GM19351 (cell line): ENCODE data around the gene ATP6V1G3.
A peak's percentile ranks its signal among the peaks of the same experiment; 100 is the strongest.
"Not testable (repeated sequence)": the region's sequence is repeated elsewhere in the genome, so short reads cannot be mapped to it uniquely, and the experiment has no call there.

ENCODE experiments used
- ATAC-seq: cut with Tn5 transposase; IDR thresholded peaks from one replicate; pipeline ENCODE4 v1.9.1; 2021; ENCODE audit warnings: mild to moderate bottlenecking, moderate library complexity; ENCODE audit not compliant: unreplicated experiment

The ATP6V1G3 gene

DNA sequence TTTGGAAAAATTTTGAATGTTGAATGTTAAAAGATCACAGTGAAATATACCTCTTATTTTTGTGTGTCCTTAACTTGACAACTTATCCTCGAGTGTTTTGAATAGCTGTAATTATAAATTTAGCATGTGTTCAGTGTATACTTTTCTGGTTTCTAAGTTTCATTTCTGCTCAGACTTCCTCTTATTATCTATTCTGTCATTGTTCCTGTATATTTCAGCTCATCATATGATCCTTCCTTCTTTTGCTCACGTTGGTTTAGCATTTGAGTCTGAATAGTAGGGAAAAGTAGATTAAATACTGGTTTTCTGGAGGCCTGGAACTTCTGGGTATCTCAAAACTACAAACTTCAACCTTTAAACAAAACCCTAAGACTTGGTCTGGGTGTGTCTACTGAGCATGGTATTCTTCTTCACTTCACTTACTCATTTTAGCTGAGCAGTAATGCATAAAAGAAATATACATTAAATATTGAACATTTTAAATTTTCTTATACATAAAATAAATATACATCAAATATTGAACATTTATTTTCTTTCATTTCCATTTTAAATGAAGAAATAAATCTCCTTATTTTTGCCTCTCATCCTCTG lies 3.3 kb upstream of the ATP6V1G3 start:
- ATAC-seq = peak; percentile 96

DNA sequence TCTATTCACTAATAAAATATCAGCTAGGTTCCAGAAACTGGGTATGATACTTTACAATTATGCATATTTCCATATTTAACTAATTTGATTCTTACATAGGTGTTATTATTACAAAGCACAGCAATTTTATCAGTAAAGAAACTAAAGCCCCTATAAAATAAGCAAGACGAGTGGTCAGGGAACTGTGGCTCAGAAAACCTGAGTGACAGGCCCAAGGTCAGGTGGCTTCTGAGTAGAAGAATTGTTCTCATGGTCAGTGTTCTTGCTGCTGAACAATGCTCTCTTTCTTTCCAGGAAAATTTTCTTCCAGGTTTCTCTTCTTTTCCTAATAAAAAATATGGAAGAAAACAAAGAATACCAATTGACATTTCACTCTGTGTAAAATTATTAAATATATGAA lies 2.2 kb upstream of the ATP6V1G3 start:
- ATAC-seq = no peak

DNA sequence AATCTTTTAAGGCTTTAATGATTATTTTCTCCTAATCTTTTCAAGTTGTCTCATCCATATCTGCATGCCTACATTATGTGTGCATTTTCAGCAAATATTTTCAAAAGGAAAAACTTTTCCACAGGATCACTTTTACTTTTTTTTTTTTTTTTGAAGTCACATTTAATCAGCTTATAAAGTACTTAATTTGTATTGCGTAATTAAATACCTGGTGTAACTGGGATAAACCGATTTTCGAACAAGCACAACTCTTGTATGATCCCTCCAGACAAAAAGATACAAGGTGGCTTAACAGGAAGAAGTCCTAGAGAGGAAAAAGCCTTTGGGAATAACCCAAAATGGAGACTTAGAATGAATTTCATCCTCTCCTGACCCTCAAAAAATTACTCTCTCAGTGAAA lies 1.3 kb upstream of the ATP6V1G3 start:
- no peak for ATAC-seq

DNA sequence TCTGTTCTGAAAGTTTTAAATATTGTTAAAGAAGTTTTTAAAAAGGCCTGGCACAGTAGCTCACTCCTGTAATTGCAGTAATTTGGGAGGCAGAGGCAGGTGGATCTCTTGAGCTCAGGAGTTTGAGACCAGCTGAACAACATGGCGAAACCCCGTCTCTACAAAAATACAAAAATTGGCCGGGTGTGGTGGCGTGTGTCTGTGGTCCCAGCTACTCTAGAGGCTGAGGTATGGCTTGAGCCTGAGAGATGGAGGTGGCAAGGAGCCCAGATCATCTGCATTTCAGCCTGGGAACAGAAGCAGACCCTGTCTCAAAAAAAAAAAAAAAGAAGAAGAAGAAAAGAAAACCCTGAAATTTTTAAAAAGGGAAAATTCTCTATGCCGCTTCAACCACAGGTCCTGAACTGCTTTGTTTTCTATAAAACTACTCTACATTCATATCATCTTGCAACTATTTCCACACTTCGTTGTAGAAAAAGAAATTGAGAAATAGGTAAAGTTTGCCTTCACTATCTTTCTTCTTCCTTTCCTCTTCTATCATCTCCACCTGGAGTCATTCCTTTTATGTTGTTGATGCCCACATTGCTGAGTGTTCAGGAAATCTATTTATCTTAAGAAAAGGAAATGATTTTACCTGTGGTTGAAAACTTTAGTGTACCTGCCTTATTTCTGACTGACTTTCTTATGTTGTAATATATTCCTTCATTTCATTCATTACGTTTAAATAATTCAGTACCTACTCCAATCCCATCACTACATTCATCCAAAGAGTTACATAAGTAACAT lies 1.7 kb downstream of the ATP6V1G3 start:
- no peak for ATAC-seq

DNA sequence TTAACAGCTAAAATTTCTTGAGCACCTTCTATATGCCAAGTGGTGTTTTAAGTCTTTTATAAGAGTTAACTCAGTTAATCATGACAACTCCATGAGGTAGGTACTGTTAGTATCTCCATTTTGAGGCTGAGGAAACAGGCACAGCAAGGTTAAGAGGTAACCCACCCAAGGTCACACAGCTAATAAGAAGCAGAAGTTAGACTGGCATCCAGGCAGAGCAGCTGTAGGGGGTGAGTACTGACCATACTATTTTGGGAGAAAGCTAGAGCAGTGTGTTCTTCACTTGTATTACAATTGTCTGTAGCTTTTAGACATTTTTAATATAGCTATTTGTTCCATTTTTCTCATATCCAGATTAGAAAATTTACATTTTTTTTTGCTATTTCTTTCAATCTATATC lies 4.8 kb downstream of the ATP6V1G3 start:
- no peak for ATAC-seq

DNA sequence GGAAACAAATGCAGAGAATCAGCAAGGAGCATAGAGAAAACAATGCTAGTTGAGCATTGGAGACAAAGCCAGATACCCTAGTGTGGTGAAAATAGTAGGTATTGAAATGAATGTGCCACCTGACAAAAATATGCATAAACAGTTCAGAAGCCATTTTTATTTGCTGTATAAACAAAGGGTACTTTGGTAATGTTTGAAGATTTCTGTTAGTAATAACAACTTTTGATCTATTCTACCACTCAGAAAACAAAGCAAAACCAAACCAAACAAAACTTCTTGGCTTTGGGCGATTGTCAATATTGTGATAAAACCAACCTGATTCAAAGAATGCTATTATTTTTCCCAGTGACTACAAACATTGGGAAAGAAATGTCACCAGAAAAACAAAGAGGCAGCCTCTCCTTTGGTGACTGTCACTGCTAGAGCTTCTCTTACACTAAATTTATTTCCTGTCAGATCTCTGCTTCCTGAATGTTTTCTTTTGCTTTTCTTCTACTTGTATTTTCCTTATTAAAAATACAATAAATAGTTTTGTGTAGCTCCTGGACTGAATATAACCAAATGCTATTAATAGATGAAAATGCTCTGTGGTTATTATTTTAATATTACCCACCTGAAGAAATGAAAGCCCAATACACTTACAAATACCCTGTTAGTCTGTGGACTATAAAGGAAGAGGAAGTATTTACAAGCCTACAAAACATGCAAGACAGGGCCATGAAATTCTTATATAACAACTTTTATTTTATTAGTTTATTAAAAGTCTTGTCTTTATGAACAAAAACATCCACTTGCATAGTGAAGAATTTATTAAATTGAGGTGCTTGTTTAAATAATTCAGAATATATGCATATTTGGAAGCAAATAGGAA lies 5.7 kb downstream of the ATP6V1G3 start:
- no peak for ATAC-seq

DNA sequence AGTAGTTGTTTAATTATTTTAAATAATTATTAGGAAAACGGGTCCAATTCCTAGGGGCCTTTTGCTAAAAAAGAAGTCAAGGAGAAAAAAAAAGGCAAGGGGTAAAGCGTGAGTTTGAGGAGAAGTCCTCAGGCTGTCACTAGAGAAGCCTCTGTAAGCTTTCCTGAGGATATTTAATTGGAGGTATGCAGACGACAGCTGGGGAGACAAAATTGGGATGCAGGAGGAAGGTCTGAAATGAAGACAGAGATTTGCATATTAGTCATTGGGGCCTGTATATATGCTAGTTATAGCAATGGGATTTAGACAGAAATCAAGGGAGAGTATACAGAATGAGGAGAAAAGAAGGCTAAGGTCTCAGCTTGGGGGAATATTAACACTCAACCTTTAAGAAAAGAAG lies 8.6 kb downstream of the ATP6V1G3 start:
- ATAC-seq = no peak

DNA sequence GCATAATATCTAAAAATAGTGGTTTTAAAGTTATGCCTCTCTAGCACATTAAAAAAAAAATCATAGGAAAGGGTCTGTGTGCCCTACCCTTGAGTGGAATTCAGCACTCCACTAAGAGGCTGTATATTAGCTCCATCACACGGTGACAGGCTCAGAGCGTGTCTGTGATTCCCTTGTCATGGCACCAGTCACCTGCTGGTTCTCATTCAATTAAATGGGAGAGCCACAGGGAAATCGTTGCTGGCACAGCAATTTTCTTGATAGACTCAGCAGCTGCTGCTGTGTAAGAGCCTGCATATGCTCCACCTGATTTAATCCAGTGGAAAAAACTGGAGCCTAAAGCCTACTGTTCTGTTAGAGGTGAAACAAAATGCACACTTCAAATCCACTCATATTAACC lies 9.5 kb downstream of the ATP6V1G3 start:
- ATAC-seq = no peak

DNA sequence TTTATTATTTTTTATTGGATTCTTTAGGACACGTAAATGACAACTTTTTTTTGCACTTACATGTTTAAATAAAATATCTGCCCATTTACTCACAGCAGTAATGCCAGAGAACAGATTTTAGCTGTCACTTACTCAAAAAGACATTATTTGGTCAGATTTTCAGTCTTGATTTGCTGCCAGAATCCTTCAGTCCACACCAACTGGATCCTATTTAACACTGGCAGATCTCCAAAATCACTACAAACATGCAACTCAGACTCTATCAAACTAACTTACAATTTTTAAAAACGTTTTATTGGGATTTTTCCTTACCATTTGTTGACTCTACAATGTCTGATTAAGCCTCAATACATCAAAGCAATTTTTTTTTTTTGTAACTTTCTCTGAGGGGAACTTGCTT lies 11.1 kb downstream of the ATP6V1G3 start:
- no peak for ATAC-seq

DNA sequence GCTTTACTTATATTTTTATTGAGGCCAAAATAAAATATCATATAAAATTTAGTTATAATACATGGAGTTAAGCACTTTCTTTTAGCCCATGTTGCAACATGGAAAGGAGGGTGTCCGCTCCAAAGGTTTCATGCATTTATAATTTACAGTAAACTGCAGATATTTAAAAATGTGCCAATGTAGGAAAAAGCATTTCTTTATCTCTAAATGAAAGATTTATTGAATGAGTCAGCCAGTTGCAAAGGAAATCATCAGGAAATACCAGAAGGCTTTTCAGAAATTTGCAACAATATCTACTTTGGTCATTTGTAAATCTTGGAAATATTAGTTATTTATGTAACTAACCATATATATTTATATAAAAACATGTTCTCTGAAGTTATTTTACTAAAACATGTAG lies 12.1 kb downstream of the ATP6V1G3 start:
- no peak for ATAC-seq

DNA sequence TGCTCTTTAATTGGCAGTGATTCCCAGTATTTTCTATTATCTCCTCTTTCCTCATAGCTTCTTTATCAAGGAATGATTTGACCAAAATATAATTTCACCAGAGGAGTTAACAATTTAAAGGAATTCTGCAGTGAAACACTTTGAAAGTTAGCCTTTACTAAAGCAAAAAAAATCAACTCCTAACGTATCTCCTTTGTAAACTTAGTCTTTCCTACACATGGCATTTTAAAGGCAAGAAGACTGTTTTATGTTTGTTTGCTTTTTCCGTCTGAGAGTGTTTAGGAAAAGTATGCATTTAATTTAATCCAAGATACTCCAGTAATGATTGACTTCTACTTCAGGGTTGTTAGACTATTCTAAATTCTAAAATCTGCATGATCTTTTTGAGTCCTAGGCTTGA lies 15.9 kb downstream of the ATP6V1G3 start:
- ATAC-seq = no peak

DNA sequence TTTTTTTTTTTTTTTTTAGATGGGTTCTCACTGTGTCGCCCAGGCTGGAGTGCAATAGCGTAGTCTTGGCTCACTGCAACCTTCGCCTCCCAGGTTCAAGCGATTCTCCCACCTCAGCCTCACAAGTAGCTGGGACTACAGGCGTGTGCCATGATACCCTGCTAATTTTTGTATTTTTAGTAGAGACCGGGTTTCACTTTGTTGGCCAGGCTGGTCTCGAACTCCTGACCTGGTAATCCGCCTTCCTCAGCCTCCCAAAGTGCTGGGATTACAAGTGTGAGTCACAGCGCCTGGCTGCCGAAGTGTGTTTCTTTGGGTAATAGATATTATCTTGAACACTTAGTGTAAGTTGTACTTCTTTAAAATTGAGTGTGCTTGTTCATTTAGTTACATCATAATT lies 16.4 kb downstream of the ATP6V1G3 start:
- ATAC-seq = not testable (repeated sequence)

DNA sequence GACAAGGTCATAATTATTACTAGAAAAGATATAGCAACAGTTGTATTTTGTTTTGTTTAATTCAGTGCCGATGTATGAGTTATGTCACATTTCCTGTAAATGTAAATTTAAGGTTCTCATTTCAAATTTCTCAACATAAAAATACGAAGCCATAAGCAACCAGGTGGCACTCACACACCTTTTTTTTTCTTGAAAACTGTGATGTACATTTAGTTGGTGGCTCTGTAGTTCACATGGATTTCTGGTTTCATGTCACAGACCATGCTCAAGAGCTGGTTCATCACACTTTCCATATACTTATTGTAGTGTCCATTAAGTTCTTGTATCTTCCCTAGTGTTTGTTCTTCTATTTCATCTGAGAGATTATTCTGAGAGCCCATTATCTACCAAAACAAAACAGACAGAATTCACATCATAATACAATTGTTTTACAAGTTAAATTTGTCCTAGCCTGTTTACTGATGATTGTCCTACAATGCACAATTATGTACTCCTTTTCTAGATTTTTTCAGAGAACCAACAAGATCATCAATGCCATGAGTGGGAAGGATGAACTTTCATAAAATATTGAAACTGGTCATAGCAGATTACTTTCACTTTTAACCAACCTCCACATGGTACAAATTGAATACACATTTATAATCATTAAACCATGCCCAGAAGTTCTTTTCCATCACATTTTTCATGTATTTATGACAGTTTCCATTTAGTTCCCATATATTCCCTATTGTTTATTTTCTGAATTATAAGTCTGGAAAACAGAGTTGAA lies 17.1 kb downstream of the ATP6V1G3 start:
- no peak for ATAC-seq

DNA sequence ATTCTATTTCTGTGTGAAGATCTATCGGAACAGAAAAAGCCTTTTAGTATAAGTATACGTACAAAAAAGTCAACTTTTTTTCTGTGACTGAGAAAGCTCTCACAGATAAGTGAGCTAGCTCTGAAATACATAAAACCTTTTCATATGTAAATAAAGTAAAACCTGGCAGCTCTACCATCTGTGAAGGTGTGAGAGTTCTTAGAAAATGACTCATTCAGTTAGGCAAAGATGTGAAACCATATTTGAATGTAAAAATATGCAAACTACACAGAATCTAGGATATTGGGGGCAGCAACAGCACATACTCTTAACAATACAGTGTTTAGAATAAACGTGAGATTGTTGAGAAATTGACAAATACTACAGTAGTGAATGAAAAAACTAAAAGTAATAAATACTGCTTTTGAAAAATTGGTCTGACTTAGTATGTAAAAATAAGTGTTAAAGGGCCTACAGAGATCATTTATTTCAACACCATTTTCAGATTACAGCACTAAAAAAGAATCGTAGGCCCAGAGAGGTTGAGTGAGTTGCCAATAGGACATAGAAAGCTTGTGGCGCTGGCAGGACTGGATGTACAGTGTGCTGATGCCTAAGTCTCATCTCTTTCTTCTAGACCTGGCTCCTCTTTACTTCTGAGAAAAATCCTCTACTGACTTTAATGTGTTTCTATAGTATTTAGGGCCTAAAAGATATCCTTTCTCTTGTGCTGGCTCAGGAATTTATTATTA lies 19.8 kb downstream of the ATP6V1G3 start:
- peak; percentile 87 for ATAC-seq

DNA sequence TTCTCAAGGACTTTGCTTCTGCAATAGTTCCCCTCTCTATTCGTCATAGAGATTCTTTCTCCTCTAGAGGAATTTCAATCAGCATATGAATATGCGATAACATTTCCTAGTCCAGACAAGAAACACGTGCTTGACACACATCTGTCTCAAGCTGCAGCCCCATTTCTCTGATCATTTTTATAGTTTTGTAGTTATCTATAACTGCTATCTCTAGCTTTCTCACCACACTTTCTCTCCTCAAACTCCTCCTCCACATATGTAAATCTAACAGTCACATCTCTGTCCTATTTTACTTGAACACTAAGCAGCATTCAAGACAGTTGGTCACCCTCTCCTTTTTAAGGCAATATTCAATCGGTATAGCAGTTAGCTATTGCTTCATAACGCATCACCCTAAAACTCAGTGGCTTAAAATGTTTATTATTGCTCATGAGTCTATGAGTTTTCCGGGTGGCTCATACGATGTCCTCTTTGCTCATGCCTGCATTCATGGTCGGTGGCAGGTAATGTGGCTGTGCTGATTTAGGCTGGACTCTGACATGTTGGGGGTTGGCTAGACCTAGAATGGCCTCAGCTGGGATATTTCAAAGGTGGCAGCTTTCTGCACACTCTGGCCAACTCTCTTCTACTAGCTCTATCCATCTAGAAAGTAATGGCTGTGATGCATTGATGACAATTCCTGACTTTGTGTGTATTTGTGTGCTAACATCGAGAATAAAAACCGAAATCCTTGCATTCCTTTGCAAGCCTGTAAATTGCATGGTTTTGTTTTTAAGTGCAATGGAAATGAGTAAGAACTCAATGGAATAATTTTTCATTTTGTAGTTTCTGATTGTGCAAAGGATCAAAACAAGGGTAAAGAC lies 20.6 kb downstream of the ATP6V1G3 start:
- peak; percentile 30 for ATAC-seq

DNA sequence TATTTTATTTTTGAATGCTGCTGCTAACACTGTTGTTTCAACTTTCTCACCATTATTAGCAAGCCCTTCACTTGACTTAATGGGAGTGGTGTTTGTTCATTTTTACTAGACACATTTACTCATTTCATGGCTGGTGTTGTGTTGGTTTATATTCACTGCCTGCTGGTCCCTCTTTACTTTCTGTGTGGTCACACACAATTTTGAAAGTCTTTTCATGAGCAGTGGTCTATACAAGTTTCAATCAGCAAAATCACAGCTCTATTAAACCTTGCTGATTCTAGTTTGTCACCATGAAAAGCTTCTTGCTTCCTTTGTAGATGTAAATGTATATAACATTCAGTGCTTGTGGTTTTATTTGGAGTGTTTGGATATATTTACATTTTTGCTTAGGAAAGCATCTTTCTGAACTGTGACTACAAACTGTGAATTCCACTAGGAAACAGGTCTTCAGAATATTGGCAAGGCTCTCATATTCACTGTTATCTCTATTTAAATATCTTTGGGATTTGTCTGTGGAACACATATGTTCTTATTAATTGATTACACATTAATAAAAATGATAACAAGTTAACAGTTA lies 22.8 kb downstream of the ATP6V1G3 start:
- ATAC-seq = no peak

DNA sequence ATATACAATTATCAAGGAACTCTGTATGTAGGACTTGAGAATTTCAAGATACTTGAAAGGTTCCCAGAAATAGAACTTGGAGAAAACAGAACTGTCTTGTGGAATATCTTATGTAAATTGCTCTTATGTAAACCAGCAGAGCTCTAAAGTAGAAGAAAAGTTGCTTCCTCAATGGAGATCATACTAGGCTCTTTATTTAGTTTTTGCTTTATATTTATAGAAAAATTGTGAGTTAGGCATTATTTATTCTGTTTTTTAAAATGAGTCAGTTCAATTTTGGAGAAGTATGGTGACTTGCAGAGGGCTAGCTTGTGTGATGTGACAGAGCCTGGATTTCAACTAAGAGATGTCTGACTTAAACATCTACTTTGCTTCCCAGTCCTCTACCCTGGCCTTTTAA lies 40.4 kb downstream of the ATP6V1G3 start:
- no peak for ATAC-seq

DNA sequence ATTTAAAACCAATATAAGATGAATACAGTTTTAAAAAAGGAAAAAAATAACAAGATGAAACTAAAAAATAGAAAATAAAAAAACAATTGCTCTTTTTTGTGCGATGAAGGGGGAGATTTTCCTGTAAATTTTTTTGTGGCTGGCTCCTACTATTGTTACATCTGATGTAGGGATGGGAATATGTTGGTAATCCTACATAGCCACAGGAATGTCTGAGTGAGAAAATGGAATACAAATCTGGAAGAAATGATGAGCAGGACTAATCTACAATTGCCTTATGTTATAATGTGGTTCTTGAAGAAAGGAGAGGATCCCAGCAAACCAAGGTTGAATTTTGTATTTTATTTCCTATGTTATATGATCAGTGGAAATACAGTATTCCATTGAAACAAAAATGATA lies 40.9 kb downstream of the ATP6V1G3 start:
- no peak for ATAC-seq

DNA sequence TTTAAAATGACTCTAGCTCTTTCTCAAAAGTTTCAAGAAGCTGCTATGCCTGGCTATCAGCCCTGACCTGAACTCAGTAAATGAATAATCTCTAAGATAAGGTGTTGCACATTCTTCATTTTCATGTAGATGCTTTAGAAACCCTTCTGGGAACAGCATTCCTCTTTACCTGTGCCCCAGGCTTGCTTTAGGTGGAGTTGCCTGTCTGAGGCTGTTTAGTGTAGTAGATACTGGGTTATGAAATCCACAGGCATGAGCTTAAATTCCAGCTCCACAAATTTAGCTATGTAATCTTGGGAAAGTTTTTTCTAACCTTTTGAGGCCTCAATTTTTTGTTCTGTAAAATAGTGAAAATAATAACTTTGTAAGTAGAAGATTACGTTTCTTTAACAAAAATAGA lies 41.6 kb downstream of the ATP6V1G3 start:
- ATAC-seq = no peak
